NCI-H2081 treated with DMSO at 0.1 percent for 48 hours (cell line): ENCODE measurements around the gene ANKRD34B.

Source experiments
- DNase-seq: peaks from one replicate; lab custom pipeline; 2025; lab: John Stamatoyannopoulos, UW

Gene ANKRD34B

DNA sequence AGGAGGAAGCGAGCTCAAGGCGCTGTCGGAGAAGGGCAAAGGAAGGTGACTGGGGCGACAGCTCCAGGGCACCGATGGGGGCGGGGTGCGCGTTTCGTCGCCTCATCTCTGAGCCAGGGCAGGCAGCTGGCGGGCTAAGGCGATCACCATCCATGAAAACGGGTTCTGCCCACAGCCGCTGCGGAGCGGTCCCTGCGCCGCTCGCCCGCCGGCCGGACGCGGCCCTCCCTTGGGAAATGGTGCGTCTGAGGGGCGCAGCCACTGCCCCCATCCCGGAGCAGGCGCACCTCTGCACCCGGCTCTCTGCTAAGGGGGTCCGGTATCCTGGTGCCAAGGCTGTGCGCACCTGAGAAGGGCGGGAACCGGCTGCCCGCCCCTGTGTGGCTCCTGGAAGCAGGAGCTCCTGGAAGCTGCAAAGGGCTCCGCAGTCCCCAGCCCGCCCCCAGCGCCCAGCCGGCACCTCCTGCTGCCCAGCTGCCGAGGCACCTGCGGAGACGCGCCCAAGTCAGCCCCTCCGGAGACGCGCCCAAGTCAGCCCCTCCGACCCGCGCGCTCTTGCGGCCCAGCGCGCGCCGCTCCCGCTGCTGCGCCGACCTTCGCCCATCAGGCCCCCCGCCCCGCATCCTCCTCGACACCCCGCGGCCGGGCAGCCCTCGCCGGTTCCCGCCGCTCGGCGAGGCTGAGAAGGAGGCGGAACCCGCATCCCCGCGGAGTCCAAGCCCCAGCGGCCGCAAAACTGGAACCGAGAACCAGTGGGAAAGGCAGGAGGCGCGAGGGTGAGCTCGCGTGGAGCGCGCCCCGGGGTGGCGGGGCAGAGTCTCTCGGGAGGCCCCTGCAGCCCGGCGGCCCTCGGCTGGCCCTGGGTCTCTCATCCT is 757 bp downstream of the ANKRD34B start:
- no peak for DNase-seq

DNA sequence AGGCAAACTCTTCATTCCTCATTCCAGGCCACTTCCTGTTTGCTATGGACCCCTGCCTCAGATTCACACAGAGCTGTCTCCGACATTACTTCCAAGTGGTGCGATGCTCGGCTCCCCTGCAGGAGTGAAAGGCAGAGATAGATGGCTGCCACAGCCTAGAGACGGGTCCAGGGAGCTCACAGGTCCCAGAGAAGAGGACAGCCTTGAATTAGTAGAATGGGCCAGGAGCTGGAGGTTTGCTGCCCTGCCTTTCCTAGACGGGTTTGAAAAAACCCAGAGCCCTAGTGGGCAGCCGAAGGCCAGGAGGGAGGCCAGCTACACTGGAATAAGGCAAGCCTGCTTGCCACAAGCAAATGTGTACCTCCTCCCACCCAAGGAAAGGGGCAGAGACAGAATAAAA is 1.8 kb downstream of the ANKRD34B start:
- DNase-seq = no peak

DNA sequence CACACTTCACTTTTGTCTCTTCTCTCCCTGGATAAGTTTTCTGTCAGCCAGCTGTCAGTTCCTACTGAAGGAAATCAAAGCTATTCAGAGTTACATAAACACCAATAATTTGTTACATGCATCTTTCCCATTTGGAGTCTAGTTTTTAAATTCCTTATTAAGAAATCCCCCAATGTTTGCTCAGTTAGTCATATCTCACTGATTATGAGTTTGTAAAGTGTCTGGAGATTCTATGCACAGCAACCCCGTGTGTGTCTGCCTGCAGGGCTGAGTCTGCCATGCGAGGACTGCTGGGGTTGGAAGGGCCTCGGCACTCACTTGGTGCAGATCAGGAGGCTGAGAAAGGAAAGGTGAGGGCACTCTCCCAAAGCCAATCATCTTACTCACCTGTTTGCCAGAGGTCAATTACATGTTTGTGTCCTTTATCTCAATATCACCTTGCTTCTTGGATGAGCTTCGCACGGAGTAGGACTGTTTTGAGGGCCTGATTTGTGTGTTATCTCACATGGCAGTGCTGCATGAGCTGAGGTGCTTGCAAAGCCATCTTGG is 3.3 kb downstream of the ANKRD34B start:
- DNase-seq = no peak

DNA sequence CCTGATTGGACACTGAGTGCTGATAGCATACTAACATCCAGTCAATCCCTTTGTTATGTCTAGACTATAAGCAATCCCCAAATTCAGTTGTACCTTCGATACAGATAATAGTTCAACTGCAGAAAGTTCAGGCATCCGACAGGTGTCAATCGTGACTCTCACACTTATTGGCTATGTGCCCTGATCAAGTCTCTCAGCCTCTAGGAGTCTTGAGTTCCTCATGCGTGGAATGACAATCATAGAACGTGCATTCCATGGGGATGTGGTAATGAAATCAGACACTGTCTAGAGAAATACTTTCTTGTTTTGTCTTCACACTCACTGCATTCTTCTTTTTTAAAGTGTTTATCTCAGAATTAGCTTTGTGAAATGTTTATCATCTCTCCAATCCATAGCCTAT is 4.8 kb downstream of the ANKRD34B start:
- no peak for DNase-seq

DNA sequence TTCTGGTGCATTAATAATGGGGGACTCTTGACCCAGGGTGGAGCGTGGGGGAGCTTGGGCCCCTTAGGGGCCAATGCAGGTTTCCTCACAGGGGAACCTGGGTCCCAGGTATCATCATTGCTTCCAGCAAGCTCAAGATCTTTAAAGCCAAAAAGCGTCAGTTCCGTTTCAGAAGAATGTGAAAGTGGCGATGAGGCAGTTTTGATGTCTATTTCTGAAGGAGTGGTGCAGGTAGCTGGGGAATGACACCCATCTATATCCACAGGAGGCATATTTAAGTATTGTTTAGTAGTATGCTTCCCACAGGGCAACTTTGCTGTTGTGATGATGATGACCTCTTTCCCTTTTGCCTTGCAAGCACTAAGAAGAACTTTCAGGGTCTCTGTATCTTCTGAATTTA is 10.8 kb downstream of the ANKRD34B start:
- no peak for DNase-seq

DNA sequence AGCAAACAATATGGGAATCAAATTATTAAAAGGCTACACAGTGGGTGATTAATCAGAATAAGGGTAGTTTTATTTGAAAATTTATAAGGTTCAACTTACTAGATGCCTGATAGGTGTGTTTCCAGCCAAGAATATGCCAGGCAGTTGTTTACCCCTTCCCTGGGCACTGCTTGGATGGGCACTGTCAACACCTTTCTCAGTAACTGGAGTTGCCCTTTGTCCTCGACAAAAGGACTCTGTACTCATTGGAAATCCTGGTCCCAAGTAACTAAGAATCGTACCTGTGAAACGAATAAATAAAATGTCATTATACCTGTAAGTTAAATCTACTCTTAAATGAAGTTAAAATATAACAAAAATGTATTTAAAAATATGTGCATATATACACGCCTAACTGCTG is 15.0 kb downstream of the ANKRD34B start:
- no peak for DNase-seq

DNA sequence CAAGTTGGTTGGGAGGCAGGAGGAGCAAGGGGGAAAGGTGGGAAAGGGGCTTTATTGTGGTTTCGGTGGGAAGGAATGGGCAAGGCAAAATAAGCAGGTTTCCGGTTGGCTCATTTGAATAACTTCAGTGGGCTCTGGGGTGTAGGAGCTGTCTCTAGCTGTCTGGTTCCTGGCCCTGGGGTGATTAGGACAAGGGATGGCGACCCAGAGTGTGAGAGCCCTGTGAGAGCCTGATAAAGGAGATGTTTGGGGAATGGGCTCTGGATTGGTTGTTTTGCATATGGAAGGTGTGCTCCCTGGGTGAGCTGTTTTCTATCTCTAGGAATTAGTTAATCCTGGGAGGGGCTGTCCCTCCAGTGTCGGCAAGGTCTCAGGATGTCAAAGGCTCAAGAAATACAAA is 15.4 kb downstream of the ANKRD34B start:
- no peak for DNase-seq

DNA sequence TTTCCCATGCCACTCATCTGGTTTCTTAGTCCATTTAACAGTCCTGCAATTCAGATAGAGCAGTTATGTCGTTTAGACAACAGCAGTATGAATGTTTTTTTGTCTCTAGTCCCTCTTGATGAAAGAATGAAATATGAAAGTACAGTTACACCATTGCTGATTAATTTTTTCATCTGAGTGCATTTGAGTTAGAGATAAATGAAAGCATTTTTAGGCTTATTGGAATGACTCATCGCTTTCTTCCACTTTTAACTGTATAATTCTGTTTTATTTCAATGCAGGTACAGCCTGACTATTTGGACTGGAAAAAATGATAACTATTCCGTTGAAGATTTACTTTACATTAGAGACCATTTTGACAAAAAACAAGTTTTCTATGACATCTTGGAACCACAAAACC is 28.7 kb downstream of the ANKRD34B start:
- no peak for DNase-seq

DNA sequence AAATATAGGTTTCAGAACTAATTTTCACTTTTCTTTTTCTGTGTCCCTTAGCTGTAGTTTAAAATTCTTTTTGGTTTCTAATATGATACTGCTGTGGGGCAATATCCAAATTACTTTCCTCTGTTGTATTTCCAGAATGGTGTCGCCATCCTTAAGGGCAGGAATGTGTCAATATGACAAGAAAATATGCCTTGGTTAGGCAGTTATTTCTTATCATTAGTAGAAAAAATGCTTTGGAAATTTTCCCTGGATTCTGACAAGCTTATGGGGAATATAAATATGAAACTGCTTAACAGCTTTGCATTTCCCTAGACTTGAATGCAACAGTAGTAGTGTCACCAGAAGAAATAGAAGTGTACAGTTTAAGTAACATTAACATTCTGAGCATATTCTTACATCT is 29.4 kb downstream of the ANKRD34B start:
- no peak for DNase-seq

DNA sequence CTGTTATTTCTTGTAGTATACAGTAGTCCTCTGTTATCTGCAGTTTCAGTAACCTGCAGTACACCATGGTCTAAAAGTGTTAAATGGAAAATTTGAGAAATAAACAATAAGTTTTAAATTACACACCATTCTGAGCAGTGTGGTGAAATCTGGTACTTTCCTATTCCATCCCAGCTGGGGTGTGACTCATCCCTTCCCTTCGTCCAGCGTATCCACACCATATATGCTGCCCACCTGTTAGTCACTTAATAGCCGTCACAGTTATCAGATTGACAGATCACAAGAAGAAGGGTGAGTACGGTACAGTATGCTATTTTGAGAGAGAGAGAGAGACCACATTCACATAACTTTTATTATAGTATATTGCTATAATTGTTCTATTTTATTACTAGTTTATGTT is 53.3 kb downstream of the ANKRD34B start:
- DNase-seq = no peak

DNA sequence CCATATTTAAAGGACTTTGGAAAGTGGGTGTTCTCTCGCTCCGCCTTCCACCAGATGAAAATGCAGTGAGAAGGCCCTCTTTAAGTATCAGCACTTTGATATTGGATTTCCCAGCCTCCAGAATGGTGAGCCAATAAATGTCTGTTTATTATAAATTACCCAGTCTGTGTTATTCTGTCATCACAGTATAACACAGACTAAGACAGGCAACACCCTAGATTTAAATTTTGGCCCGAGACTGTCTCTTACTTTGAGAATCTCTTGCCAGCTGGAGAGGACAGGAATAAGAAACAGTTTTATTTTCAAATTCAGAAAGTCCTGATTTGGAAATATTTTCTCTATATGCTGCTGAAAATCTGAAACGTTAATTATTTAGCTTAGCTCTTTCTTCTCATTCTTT is 60.7 kb downstream of the ANKRD34B start:
- no peak for DNase-seq

DNA sequence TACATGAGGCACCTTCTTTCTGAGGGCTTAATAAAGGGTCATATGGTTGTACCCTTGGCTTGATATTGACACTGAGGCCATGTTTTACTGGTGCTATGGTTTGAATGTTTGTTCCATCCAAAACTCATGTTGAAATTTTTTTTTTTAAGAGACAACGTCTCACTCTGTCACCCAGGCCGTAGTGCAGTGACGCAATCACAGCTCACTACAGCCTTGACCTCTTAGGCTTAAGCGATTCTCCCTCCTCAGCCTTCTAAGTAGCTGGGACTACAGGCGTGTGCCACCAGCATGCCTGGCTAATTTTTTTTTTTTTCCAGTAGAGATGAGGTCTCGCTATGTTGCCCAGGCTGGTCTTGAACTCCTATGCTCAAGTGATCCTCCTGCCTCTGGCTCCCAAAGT is 61.2 kb downstream of the ANKRD34B start:
- DNase-seq = no peak

DNA sequence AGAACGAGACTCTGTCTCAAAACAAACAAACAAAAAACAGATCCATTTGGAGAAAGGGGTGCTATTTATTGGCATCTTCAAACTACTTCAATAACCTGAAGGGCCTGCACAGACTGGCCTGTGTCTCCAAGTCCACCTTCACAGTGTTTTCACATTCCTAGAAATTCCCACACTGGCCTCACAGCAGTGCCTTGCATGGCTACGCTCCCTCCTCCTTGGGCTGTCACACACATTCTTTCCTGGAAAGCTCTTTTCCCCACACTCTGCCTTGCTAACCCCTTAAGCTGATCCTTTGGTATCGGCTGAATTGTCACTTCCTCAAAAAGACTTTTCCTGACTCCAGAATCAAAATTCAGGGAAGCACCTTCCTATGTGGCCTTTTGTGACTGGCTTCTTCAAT is 62.4 kb downstream of the ANKRD34B start:
- DNase-seq = no peak
